Ovary (tissue), 9 donors: ENCODE results near the gene TAC4. TPM values are rescaled to one million over a fixed set of nuclear protein-coding genes. Genes with fewer than 3 reads are reported as not detected.

Experiments
- DNase-seq, 5 donors: peaks; one replicate each; pipeline ENCODE4 v3.0.0-alpha.2; 2019 to 2020
- H3K27ac ChIP-seq, 2 donors: fragments of 200-600 bp; one replicate each; pipeline versions ENCODE4 v1.5.1 to v1.8.0; 2019 to 2022
- H3K27me3 ChIP-seq: fragments of 200-600 bp; one replicate; pipeline ENCODE4 v1.8.0; 2022
- H3K36me3 ChIP-seq: fragments of 200-600 bp; sonication (generic); one replicate; pipeline ENCODE4 v1.5.1; 2019
- H3K4me1 ChIP-seq: one replicate; pipeline ENCODE4 v1.8.1; 2013; ENCODE audit warnings: mild to moderate bottlenecking, moderate library complexity; ENCODE audit not compliant: insufficient read depth
- H3K4me3 ChIP-seq: fragments of 200-600 bp; sonication (generic); one replicate; pipeline ENCODE4 v1.5.1; 2017
- H3K9me3 ChIP-seq, 2 donors: fragments of 200-600 bp in 1 of 2; sonication (generic) in 1 of 2; one replicate each; pipeline versions ENCODE4 v1.5.1 to v1.8.1; 2013 to 2019; ENCODE audit warnings: mild to moderate bottlenecking in 1 of 2, moderate library complexity in 1 of 2
- EP300 ChIP-seq: sonication (generic); formaldehyde crosslinking; IDR thresholded peaks from one replicate; pipeline ENCODE4 v1.6.1; 2017; ENCODE audit warnings: antibody characterized with exemption
- POLR2A ChIP-seq: fragments of 450-650 bp; IDR thresholded peaks from one replicate; pipeline ENCODE4 v1.6.1; 2017; ENCODE audit warnings: antibody characterized with exemption, mild to moderate bottlenecking, moderate library complexity
- WGBS, 3 donors: extraction: QIAGEN DNeasy Blood & Tissue Kit in 1 of 3; methylation state at CpG; one replicate each; pipeline versions ENCODE4 v1.1.5 to v1.1.7; 2013 to 2017; 5-methylcytosine and 5-hydroxymethylcytosine counted together
- intact Hi-C, 4 donors: fragments of 100-400 bp; cut with DNase I; formaldehyde crosslinking; loops; one replicate each; pipeline versions ENCODE4 v1.11.0 to v1.15.1; 2022 to 2023
- polyA plus RNA-seq, 2 donors: library from polyadenylated mRNA; stranded (reverse); fragments of 200-250 nt in 1 of 2; fragments of 350-450 nt in 1 of 2; fragmentation: Illumina TruSeq in 1 of 2; extraction: RNeasy Lipid Tissue Mini Kit (QIAGEN cat#74804) in 1 of 2; gene quantifications; one replicate each; pipeline ENCODE4 v1.2.3, GENCODE V29; 2013 to 2014
- total RNA-seq, 7 donors: library from RNA; depleted of rRNA in 2 of 7; stranded (reverse); fragments of >200 nt in 2 of 7; fragmentation: NEBNext Ultra II Directional in 3 of 7; extraction: Animal tissue kit (Norgen Biotek cat#: 25700) in 3 of 7; gene quantifications; one replicate each; pipeline versions ENCODE4 v1.1.0 to v1.2.4, GENCODE V29; 2016 to 2023
- TF ChIP-seq, protein P1 (sequence below), 3 donors: fragments of 450-650 bp in 2 of 3; fragments of 200-600 bp in 1 of 3; IDR thresholded peaks; one replicate each; pipeline versions ENCODE4 v1.5.1 to v1.8.0; 2016 to 2022; ENCODE audit warnings: antibody characterized with exemption in 3 of 3, mild to moderate bottlenecking in 1 of 3
- donor health status: DM: no; HTN: no; CAD: no; lungs with moderate emphysema.
- donor health status: DM: no; HTN: no; CAD: no.
- donor health status: Bipolar disorder and iron deficiency.
- donor health status: DM: yes; HTN: yes; CAD: no.
- donor health status: DM: no; HTN: no; CAD: no.
- donor health status: DM: yes; HTN: yes; CAD: no.

Gene TAC4
- total and polyA plus RNA-seq, 9 donors: not detected

DNA sequence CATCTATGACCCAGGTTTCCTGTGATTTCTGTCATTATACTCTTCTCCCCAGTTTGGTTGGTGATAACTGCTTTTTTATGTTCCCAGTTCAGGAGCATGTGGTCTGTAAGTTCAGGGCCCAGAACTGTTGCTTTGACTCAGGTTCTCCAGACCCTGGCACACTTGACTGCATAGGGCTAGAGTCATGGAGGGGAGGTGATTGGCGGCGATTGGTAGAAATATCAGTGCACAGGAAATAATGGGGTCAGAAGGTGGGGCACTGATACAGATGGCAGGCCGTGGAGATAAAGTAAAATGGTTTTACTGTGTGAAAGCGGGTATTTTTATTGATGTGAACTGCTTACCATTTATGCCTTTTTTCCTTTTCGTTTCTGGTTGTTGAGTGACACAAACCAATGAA, 28.7 kb downstream of the TAC4 start:
- Histone ChIP-seq H3K4me3 (no peak overlapping the region), H3K27me3 (no peaks in the 10 kb centered on the region), H3K9me3 (no peaks in the 10 kb centered on the region), H3K4me1 (no peaks in the 10 kb centered on the region), H3K27ac (no peak overlapping the region), H3K36me3 (no peaks in the 10 kb centered on the region)
- 94 to 96% (median 95%) methylated on average over 5 of the region's 5 CpGs for WGBS, 3 donors
- intact Hi-C loops: no loop called here
- TF ChIP-seq POLR2A (no peak), EP300 (no peak)
- TF ChIP-seq, protein P1, sequence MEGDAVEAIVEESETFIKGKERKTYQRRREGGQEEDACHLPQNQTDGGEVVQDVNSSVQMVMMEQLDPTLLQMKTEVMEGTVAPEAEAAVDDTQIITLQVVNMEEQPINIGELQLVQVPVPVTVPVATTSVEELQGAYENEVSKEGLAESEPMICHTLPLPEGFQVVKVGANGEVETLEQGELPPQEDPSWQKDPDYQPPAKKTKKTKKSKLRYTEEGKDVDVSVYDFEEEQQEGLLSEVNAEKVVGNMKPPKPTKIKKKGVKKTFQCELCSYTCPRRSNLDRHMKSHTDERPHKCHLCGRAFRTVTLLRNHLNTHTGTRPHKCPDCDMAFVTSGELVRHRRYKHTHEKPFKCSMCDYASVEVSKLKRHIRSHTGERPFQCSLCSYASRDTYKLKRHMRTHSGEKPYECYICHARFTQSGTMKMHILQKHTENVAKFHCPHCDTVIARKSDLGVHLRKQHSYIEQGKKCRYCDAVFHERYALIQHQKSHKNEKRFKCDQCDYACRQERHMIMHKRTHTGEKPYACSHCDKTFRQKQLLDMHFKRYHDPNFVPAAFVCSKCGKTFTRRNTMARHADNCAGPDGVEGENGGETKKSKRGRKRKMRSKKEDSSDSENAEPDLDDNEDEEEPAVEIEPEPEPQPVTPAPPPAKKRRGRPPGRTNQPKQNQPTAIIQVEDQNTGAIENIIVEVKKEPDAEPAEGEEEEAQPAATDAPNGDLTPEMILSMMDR (IDR thresholded peaks at IDR 0.05): no peak
- no peak for DNase-seq

DNA sequence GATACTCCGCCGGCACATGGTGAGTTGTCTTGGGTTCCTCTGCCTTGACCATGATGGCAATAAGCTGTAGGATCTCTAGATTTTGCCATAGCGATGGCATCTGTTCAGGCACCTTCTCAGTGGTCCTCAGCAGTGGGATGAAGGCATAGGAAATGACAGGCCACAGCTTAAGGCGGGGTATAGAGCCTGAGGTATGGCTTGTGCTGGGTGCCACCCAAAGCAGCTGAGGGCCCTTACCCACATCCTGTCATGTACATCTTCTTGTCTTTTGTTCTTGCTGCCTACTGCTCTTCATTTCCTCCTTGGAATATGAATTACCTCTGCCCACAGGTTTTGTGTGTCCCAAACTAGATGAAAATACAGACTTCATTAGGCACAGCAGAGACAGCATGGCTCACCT, 29.9 kb downstream of the TAC4 start:
- no peaks in the 10 kb centered on the region for H3K9me3 ChIP-seq
- H3K27ac ChIP-seq: no peak overlapping the region
- H3K4me3 ChIP-seq: no peak overlapping the region
- WGBS, 3 donors: 96 to 98% (median 98%) methylated on average over 4 of the region's 4 CpGs
- TF ChIP-seq, protein P1 (IDR thresholded peaks at IDR 0.05): no peak
- TF ChIP-seq POLR2A: no peak
- no peak for TF ChIP-seq EP300
- H3K36me3 ChIP-seq: no peaks in the 10 kb centered on the region
- no peaks in the 10 kb centered on the region for H3K4me1 ChIP-seq
- intact Hi-C loops: no loop called here
- no peak for DNase-seq
- H3K27me3 ChIP-seq: no peaks in the 10 kb centered on the region

DNA sequence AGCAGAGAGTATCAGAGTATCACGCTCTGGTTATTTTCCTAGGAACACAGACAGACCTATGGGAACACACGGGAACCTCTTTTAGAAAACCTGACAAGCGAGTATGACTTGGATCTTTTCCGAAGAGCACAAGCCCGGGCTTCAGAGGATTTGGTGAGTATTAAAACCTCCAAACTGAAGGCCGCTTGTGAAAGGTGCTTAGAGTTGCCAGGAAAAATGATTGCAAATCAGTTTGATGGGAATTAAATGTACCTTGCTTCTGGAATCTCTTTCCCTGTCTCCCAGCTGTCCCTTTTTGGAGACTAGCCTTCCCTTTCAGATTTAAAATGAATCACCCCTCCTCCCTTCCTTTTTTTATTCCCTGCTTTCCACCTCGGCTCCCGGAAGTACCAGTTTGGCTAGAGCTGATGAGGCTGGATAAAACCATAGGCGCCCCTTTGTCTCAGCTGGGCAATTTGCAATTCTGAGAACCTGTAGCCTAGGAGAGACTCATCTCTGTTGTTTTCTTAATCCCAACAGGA, 32.0 kb downstream of the TAC4 start:
- Histone ChIP-seq H3K9me3 (no peaks in the 10 kb centered on the region), H3K4me3 (no peak overlapping the region), H3K27me3 (no peaks in the 10 kb centered on the region), H3K36me3 (no peaks in the 10 kb centered on the region), H3K27ac (no peak overlapping the region), H3K4me1 (no peaks in the 10 kb centered on the region)
- DNase-seq: no peak
- 44 to 46% (median 46%) methylated on average over 9 of the region's 9 CpGs for WGBS, 3 donors
- TF ChIP-seq EP300 (no peak), POLR2A (no peak)
- TF ChIP-seq, protein P1 (IDR thresholded peaks at IDR 0.05): no peak
- intact Hi-C loops: no loop called here

DNA sequence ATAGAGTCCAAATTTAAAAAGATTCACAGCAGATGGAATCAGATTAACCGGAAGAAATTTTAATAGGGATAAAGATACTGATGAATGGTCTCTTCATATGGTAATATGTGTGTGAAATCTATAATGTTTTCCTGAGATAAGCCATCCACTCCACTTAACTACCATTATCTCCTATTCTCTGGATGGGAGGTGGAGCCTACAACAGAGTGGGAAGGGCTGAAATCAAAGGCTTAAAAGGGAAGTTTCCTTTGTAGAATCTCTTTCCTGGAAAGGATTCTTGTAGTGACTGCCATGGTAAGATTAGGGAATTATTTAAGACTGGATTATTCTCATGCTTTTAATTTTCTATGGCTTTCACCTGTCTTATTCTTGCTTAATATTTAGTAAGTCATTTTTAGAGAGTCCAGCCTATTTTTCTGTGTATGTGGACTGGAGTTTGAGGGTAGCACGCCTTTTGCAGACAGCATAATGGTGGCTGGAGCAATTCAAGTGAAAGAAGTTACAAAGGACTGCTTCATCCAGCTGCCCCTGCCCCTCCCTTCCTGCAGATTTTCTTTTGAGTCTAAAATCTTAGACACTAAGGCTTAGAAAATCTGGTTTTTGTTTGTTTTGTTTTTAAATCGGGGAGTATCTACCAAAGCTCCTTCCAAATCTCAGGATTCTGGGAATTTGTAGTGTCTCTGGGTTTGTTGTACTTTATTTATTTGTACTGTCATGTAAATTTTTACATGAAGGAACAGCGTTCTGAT, 32.9 kb downstream of the TAC4 start:
- 48 to 53% (median 50%) methylated on average over 4 of the region's 4 CpGs for WGBS, 3 donors
- H3K4me1 ChIP-seq: no peaks in the 10 kb centered on the region
- intact Hi-C loops: no loop called here
- no peak overlapping the region for H3K4me3 ChIP-seq
- no peaks in the 10 kb centered on the region for H3K27me3 ChIP-seq
- no peaks in the 10 kb centered on the region for H3K36me3 ChIP-seq
- H3K27ac ChIP-seq: no peak overlapping the region
- TF ChIP-seq, protein P1 (IDR thresholded peaks at IDR 0.05): no peak
- TF ChIP-seq EP300 (no peak), POLR2A (no peak)
- no peak for DNase-seq
- H3K9me3 ChIP-seq: no peaks in the 10 kb centered on the region
